B cell (primary cell): Measurements from ENCODE around the gene TBCD.

ENCODE experiments used
- CTCF ChIP-seq: fragments of 200-600 bp; IDR thresholded peaks from one replicate; pipeline ENCODE4 v1.8.0; 2022; ENCODE audit warnings: antibody characterized with exemption, mild to moderate bottlenecking
- EZH2 ChIP-seq: IDR thresholded peaks from 2 replicates; pipeline ENCODE4 v1.6.1; 2012; ENCODE audit warnings: borderline replicate concordance, low read depth, mild to moderate bottlenecking, moderate library complexity, low read length; ENCODE audit not compliant: insufficient read depth, poor library complexity, severe bottlenecking

- TF ChIP-seq CTCF (no peak), EZH2 (no peak)
Observed at GRCh38 chr17:82910041-82910481, 158.2 kb downstream of the TBCD start.
